ENCODE measurements around the gene TRIP10. TPM values are rescaled to one million over a fixed set of nuclear protein-coding genes. Genes with fewer than 3 reads are reported as not detected.
A peak's percentile ranks its signal among the peaks of the same experiment; 100 is the strongest.

The TRIP10 gene
- total RNA-seq, 1 experiment from 2014 or later: 96.6 TPM

DNA sequence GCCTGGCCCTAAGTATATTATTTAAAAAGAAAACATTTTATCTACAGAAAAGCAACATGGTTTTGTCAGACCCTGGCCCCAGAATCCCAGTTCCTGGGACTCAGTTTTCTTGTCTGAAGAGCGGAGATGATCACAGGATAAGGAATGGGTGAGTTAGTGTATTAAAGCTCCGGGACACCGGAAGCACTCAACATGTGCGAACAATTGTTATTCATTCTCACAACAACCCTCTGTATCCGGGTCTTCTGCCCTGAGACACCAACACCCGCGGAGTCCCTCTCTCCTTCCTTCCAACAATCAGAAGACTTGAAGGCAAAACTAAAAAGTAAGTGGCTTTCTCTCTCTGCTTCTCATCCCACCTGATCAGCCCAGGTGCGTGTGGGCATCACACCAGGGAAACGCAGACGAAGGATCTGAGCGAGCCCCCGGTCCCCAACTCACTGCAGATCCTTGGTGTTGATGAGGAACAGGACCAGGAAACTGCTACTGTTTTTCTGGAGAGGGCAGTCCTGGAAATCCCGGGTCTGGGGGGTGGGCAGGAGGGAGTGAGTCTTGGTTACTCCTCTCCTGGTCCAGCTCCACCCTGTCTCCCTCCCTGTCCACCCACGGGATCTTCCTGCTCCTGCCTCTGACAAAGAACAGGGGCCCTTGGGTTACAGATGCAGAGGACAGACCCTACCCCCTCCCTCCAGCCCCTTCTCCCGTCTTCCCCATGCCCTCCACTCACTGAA lies 4.1 kb upstream of the TRIP10 start:
- no peak overlapping the region for H2AFZ ChIP-seq (ENCODE audit: low read length)
- peak overlapping the region; percentile 83 for H3K4me3 ChIP-seq (ENCODE audit: low read length)
- intact Hi-C loops (cut with micrococcal nuclease): loop anchor here (5.0 kb wide), 1 partner anchor 123 kb away; no protein-coding TSS in a partner anchor
- H3K79me2 ChIP-seq (ENCODE audit: low read length): peaks cover 20% of the 10 kb centered on the region
- no peak overlapping the region for H3K27ac ChIP-seq (ENCODE audit: low read length)
- no peaks in the 10 kb centered on the region for H4K20me1 ChIP-seq (ENCODE audit: low read length)
- H3F3A ChIP-seq (ENCODE audit: low read length, unreplicated experiment): no peaks in the 10 kb centered on the region
- no peak for DNase-seq
- H3K9me2 ChIP-seq (replicated peaks; ENCODE audit: low read length): no peaks in the 10 kb centered on the region
- peak overlapping the region; percentile 93 for H3K4me2 ChIP-seq (ENCODE audit: low read length)
- no peaks in the 10 kb centered on the region for H3K36me3 ChIP-seq (ENCODE audit: low read depth, low read length)
- POLR2A ChIA-PET (ENCODE audit: unreplicated experiment): no interaction called here
- H3K9me3 ChIP-seq (ENCODE audit: low read length): no peaks in the 10 kb centered on the region
- no peaks in the 10 kb centered on the region for H3K27me3 ChIP-seq (ENCODE audit: low read length)
- no TSS peak for BruUV-seq (replicated peaks)
- no peak for ATAC-seq
- CTCF ChIA-PET: interaction anchor here (0.5 kb wide), 1 partner anchor 121 kb away, joined by 3 read pairs; no protein-coding TSS in a partner anchor
- TF ChIP-seq, protein P1, sequence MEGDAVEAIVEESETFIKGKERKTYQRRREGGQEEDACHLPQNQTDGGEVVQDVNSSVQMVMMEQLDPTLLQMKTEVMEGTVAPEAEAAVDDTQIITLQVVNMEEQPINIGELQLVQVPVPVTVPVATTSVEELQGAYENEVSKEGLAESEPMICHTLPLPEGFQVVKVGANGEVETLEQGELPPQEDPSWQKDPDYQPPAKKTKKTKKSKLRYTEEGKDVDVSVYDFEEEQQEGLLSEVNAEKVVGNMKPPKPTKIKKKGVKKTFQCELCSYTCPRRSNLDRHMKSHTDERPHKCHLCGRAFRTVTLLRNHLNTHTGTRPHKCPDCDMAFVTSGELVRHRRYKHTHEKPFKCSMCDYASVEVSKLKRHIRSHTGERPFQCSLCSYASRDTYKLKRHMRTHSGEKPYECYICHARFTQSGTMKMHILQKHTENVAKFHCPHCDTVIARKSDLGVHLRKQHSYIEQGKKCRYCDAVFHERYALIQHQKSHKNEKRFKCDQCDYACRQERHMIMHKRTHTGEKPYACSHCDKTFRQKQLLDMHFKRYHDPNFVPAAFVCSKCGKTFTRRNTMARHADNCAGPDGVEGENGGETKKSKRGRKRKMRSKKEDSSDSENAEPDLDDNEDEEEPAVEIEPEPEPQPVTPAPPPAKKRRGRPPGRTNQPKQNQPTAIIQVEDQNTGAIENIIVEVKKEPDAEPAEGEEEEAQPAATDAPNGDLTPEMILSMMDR (conservative IDR thresholded peaks at IDR 0.05; ENCODE audit: low read depth, low read length): no peak
- TF ChIP-seq EZH2 (IDR thresholded peaks at IDR 0.05; ENCODE audit: low read length, unreplicated experiment): no peak
- no peak for TF ChIP-seq EZH2phosphoT487 (IDR thresholded peaks at IDR 0.05; ENCODE audit: borderline replicate concordance, low read length)
- H3K4me1 ChIP-seq (ENCODE audit: insufficient read depth, low read length): peaks cover 21% of the 10 kb centered on the region
- no peak overlapping the region for H3K9ac ChIP-seq (ENCODE audit: low read length)

DNA sequence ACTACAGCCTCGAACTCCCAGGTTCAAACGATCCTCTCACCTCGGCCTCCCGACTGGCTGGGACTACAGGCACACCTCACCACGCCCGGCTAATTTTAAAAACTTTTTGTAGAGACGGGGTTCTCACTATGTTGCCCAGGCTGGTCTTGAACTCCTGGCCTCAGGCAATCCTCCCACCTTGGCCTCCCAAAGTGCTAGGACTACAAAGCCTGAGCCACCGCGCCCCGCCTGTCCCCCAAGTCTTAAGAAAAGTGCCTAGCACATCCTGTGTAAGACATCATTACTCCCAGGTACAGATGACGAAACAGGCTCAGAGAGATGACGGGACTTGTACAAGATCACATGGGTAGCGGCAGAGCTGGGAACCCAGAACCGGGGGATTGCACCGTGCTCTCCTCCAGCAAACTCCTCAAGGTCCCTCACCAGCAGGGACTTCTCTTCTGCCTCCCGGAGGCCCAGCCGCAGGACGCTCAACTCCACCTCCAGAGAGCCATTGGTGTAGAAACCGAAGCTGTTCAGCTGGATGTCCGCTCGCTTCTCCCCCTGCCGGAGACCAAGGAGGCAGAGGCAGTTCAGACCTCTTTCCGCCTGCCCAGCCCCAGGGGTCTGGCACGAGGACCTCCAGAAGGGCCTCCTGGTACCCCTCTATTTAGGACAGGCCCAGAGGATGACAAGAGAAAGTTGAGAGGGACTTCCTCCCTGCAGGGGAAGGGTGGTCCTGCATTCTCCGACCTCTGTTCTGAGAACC lies 3.1 kb upstream of the TRIP10 start:
- Histone ChIP-seq H3K79me2 (ENCODE audit: low read length) (peaks cover 30% of the 10 kb centered on the region), H3K9ac (ENCODE audit: low read length) (peak overlapping the region; percentile 80), H3K9me3 (ENCODE audit: low read length) (no peaks in the 10 kb centered on the region), H2AFZ (ENCODE audit: low read length) (peak overlapping the region; percentile 71), H3K9me2 (replicated peaks; ENCODE audit: low read length) (no peaks in the 10 kb centered on the region), H3K36me3 (ENCODE audit: low read depth, low read length) (no peaks in the 10 kb centered on the region), H3K27me3 (ENCODE audit: low read length) (no peaks in the 10 kb centered on the region), H3K4me2 (ENCODE audit: low read length) (peak overlapping the region; percentile 93), H4K20me1 (ENCODE audit: low read length) (no peaks in the 10 kb centered on the region), H3K4me3 (ENCODE audit: low read length) (peak overlapping the region; percentile 83), H3K4me1 (ENCODE audit: insufficient read depth, low read length) (peaks cover 25% of the 10 kb centered on the region), H3K27ac (ENCODE audit: low read length) (peak overlapping the region; percentile 31), H3F3A (ENCODE audit: low read length, unreplicated experiment) (no peaks in the 10 kb centered on the region)
- intact Hi-C loops (cut with micrococcal nuclease): loop anchor here (1.0 to 5.0 kb wide), 2 partner anchors 103 to 124 kb away; no protein-coding TSS in a partner anchor
- ATAC-seq: peak; percentile 19
- peak; percentile 85 for DNase-seq
- BruUV-seq (replicated peaks): no TSS peak
- CTCF ChIA-PET: interaction anchor here (0.6 to 1.0 kb wide), 5 partner anchors 62 to 610 kb away, joined by 3 to 5 read pairs (median 4); no protein-coding TSS in a partner anchor
- TF ChIP-seq, protein P1 (conservative IDR thresholded peaks at IDR 0.05; ENCODE audit: low read depth, low read length): peak; percentile 87
- TF ChIP-seq EZH2 (IDR thresholded peaks at IDR 0.05; ENCODE audit: low read length, unreplicated experiment): no peak
- POLR2A ChIA-PET (ENCODE audit: unreplicated experiment): interaction anchor here (0.6 kb wide), 1 partner anchor 198 kb away, joined by 4 read pairs; no protein-coding TSS in a partner anchor
